ENCODE measurements around the gene NEK9. TPM values are rescaled to one million over a fixed set of nuclear protein-coding genes. Genes with fewer than 3 reads are reported as not detected.

NEK9 gene
- total RNA-seq, 4 donors from 2014 or later = 47.1 to 66.1 (median 59.4) TPM

DNA sequence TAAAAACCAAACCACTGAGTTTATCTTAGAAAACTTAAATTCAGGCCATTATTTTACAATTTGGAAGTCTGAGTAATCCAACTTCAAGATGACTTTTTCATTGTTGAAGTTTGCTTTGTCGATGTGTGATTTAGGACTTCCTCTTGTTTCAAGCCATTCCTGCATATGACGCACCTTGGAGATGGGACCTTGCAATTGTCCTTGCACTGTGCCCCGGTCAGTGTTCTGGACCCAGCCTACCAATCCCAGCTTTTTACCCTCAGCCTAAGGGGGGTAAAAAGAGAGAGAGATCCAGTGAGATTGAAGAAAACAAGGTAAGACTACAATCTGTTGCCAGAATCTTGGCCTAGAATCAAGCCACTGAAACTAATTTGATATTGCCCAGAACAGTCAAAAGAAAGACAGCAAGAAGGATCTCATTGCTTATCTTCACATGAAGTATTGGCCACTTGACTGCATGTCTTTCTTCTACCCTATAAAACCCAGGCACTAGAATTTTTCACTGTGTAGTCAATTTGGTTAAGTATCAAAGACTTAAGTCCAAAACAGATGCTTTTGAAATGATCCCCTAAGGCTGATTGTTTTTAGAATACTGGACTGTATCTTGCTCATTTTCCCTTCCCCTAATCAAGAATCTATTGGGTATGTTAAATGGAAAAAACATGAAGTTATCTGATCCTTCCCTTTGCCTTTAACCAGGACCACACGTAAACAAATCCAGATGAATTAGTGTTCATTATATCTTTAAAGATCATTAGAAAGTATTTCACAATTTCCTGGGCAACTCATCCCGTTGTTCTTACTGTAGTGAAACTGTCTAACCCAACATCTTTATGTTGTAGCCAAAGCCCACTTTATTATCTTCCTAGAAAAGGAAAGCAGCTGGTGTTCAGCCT lies 73.2 kb downstream of the NEK9 start:
- TF ChIP-seq, protein P1, sequence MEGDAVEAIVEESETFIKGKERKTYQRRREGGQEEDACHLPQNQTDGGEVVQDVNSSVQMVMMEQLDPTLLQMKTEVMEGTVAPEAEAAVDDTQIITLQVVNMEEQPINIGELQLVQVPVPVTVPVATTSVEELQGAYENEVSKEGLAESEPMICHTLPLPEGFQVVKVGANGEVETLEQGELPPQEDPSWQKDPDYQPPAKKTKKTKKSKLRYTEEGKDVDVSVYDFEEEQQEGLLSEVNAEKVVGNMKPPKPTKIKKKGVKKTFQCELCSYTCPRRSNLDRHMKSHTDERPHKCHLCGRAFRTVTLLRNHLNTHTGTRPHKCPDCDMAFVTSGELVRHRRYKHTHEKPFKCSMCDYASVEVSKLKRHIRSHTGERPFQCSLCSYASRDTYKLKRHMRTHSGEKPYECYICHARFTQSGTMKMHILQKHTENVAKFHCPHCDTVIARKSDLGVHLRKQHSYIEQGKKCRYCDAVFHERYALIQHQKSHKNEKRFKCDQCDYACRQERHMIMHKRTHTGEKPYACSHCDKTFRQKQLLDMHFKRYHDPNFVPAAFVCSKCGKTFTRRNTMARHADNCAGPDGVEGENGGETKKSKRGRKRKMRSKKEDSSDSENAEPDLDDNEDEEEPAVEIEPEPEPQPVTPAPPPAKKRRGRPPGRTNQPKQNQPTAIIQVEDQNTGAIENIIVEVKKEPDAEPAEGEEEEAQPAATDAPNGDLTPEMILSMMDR (IDR thresholded peaks at IDR 0.05; ENCODE audit: low read depth) = no peak

GRCh38 chr14:75051556-75051899 lies 75.3 kb downstream of the NEK9 start:
- TF ChIP-seq, protein P1 (IDR thresholded peaks at IDR 0.05; ENCODE audit: low read depth) = no peak

GRCh38 chr14:75050852-75051555 lies 75.8 kb downstream of the NEK9 start, which contains the start of gene MLH3:
TSS of gene MLH3 (minus strand) at chr14:75051467. CDS start at chr14:75049655, 1,812 bp downstream.
- TF ChIP-seq, protein P1 (IDR thresholded peaks at IDR 0.05; ENCODE audit: low read depth) = no peak

DNA sequence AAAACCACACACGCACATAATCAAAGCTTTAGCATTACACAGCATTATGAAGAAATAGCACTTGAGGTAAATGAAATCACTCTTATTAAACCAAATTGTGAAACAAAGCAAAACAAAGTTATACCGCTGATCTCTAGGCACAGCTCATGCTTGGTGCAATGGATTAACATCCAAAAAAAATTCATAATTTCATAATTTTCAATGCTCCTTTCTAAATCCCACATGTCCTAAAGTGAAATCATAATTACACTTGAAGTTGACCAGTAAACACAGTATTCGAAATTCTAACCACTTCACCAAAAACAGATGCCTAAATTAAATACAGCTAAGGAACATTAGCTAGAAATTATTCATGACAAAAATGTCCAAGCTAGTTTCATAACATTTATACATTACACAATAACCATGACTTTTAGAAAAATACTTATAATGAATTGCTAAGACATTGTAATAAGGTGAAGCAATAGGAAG lies 77.1 kb downstream of the NEK9 start:
- TF ChIP-seq, protein P1 (IDR thresholded peaks at IDR 0.05; ENCODE audit: low read depth) = no peak

GRCh38 chr14:75049136-75049535 lies 77.7 kb downstream of the NEK9 start:
- TF ChIP-seq, protein P1 (IDR thresholded peaks at IDR 0.05; ENCODE audit: low read depth) = no peak

- TF ChIP-seq, protein P1 (IDR thresholded peaks at IDR 0.05; ENCODE audit: low read depth) = no peak
These were observed 78.7 kb downstream of the NEK9 start for GRCh38 chr14:75048101-75048500.

DNA sequence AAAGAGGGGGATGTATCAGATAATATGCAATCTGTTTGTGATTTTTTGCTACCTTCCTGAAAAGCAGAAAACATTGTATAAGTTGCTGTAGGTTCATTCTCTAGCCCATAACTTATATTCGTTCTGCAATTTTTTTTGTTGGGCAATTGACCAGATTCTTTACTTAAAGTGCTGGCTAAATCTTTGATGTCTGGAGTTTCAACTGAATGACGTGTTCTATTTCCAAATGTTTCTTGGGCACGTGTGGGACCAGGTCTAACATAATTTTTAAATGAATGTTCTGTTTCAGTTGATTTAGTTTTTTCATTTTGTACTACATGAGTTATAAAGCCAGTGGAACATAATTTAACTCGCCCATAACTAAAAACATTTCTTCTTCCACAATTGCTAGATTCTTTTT lies 79.3 kb downstream of the NEK9 start:
- TF ChIP-seq, protein P1 (IDR thresholded peaks at IDR 0.05; ENCODE audit: low read depth) = no peak

All from subcutaneous adipose tissue (tissue), 4 donors.